Measurements from ENCODE around the gene WDPCP.
"Not testable (repeated sequence)": the region's sequence is repeated elsewhere in the genome, so short reads cannot be mapped to it uniquely, and the experiment has no call there.

WDPCP gene

GRCh38 chr2:63588385-63589147 lies at the start of gene WDPCP, which contains the start of gene MDH1:
WDPCP (minus strand) TSS chr2:63588477; CDS start chr2:63588271, 206 bp downstream.
MDH1 (plus strand) TSS chr2:63588963; CDS start chr2:63589044, 81 bp downstream.
- peak; percentile 99 for DNase-seq

GRCh38 chr2:63632382-63632781 lies 44.1 kb upstream of the WDPCP start:
- DNase-seq = no peak

- DNase-seq = peak; percentile 4
Measured at GRCh38 chr2:63631501-63631900, 43.2 kb upstream of the WDPCP start.

GRCh38 chr2:63628403-63628942 lies 40.2 kb upstream of the WDPCP start:
- no peak for DNase-seq

GRCh38 chr2:63627866-63628265 lies 39.6 kb upstream of the WDPCP start:
- no peak for DNase-seq

- DNase-seq = not testable (repeated sequence)
Measured at GRCh38 chr2:63623763-63624162, 35.5 kb upstream of the WDPCP start.

- DNase-seq = no peak
Measured at GRCh38 chr2:63622751-63623150, 34.5 kb upstream of the WDPCP start.

GRCh38 chr2:63619328-63619727 lies 31.1 kb upstream of the WDPCP start:
- no peak for DNase-seq

GRCh38 chr2:63617366-63617765 lies 29.1 kb upstream of the WDPCP start:
- DNase-seq = no peak

GRCh38 chr2:63614983-63615945 lies 27.0 kb upstream of the WDPCP start:
- DNase-seq = no peak

GRCh38 chr2:63614448-63614968 lies 26.2 kb upstream of the WDPCP start:
- no peak for DNase-seq

- no peak for DNase-seq
Measured at GRCh38 chr2:63613391-63613901, 25.2 kb upstream of the WDPCP start.

- DNase-seq = no peak
Measured at GRCh38 chr2:63610525-63610924, 22.2 kb upstream of the WDPCP start.

GRCh38 chr2:63608865-63609264 lies 20.6 kb upstream of the WDPCP start:
- not testable (repeated sequence) for DNase-seq

GRCh38 chr2:63604666-63605065 lies 16.4 kb upstream of the WDPCP start:
- DNase-seq = no peak

GRCh38 chr2:63600881-63601460 lies 12.7 kb upstream of the WDPCP start:
- no peak for DNase-seq

GRCh38 chr2:63598981-63599380 lies 10.7 kb upstream of the WDPCP start:
- no peak for DNase-seq

- DNase-seq = no peak
Measured at GRCh38 chr2:63596401-63596883, 8.2 kb upstream of the WDPCP start.

GRCh38 chr2:63594660-63595059 lies 6.4 kb upstream of the WDPCP start:
- peak; percentile 33 for DNase-seq

GRCh38 chr2:63591566-63592175 lies 3.4 kb upstream of the WDPCP start:
- no peak for DNase-seq

- DNase-seq = peak; percentile 77
Measured at GRCh38 chr2:63590626-63591408, 2.5 kb upstream of the WDPCP start.

All from hematopoietic multipotent progenitor cell treated with erythropoietin and hydrocortisone succinate and interleukin-3 and kit ligand, for 6 days (in vitro differentiated cells).